Left lung (tissue), 10 donors: ENCODE data around the gene CDH13. TPM values are rescaled to one million over a fixed set of nuclear protein-coding genes. Genes with fewer than 3 reads are reported as not detected.

ENCODE experiments used
- ATAC-seq: fragments of 200-7000 bp; cut with Tn5 transposase; one replicate; pipeline ENCODE4 v1.9.1; 2020; ENCODE audit warnings: moderate library complexity
- DNase-seq, 4 donors: peaks; one replicate each; pipeline ENCODE4 v3.0.0-alpha.2; 2013 to 2020
- H3K27ac ChIP-seq, 2 donors: fragments of 200-600 bp; sonication (generic) in 1 of 2; one replicate each; pipeline versions ENCODE4 v1.5.0 to v1.8.0; 2020 to 2021
- H3K27me3 ChIP-seq, 2 donors: fragments of 200-600 bp; sonication (generic) in 1 of 2; one replicate each; pipeline versions ENCODE4 v1.5.0 to v1.8.0; 2020 to 2021
- H3K36me3 ChIP-seq, 2 donors: fragments of 200-600 bp; sonication (generic) in 1 of 2; one replicate each; pipeline versions ENCODE4 v1.5.0 to v1.8.0; 2020 to 2021
- H3K4me1 ChIP-seq, 2 donors: fragments of 200-600 bp; one replicate each; pipeline ENCODE4 v1.8.0; 2021
- H3K4me3 ChIP-seq, 2 donors: fragments of 200-600 bp; sonication (generic) in 1 of 2; one replicate each; pipeline versions ENCODE4 v1.5.0 to v1.8.0; 2020 to 2021; ENCODE audit warnings: mild to moderate bottlenecking in 1 of 2
- H3K9me3 ChIP-seq, 2 donors: fragments of 200-600 bp; sonication (generic) in 1 of 2; one replicate each; pipeline versions ENCODE4 v1.5.0 to v1.8.0; 2020 to 2021
- intact Hi-C, 2 donors: fragments of 100-400 bp; cut with DNase I; formaldehyde crosslinking; loops; one replicate each; pipeline versions ENCODE4 v1.11.2 to v1.14.2; 2022
- polyA plus RNA-seq, 6 donors: library from polyadenylated mRNA; unstranded; fragments of 120-200 nt; gene quantifications; one replicate each; pipeline ENCODE4 v1.2.1, GENCODE V29; 2013; ENCODE audit not compliant: insufficient read length in 6 of 6
- total RNA-seq, 2 donors: library from RNA; stranded (reverse); fragmentation: NEBNext Ultra II Directional; extraction: Animal tissue kit (Norgen Biotek cat#: 25700); gene quantifications; one replicate each; pipeline ENCODE4 v1.2.1, GENCODE V29; 2021
- TF ChIP-seq, protein P1 (sequence below), 2 donors: fragments of 200-600 bp; sonication (generic) in 1 of 2; IDR thresholded peaks; one replicate each; pipeline versions ENCODE4 v1.5.0 to v1.8.0; 2021; ENCODE audit warnings: antibody characterized with exemption in 2 of 2
- donor health status: DM: no; HTN: yes; CAD: no.
- donor health status: DM: no; HTN: no; CAD: no.

The CDH13 gene
- total and polyA plus RNA-seq, 8 donors = 2.7 to 20.3 (median 3.2) TPM

DNA sequence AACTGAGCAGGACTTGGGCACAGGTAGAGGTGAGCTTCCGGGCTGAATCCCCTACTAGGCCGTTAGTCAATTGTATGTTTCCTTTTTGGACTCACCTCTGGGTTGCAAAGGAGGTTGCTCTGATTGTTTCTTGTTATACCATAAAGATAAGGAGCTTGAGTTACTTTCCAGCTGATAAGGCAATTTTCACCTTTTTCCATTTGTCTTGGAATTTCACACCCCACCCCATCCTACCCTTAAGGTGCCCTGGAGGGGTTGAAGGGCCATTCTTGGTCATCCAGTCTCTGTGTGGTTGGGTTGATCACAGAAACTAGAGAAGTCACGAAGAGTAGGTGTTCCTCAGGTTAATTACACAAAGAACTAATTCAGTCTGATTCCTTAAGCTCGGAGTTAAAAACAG, 162.2 kb downstream of the CDH13 start:
- Histone ChIP-seq H3K4me1 (no peaks in the 10 kb centered on the region), H3K27ac (no peak overlapping the region), H3K36me3 (no peaks in the 10 kb centered on the region), H3K9me3 (no peaks in the 10 kb centered on the region), H3K4me3 (no peak overlapping the region), H3K27me3 (no peaks in the 10 kb centered on the region)
- DNase-seq (no peak), ATAC-seq (no peak)
- TF ChIP-seq, protein P1, sequence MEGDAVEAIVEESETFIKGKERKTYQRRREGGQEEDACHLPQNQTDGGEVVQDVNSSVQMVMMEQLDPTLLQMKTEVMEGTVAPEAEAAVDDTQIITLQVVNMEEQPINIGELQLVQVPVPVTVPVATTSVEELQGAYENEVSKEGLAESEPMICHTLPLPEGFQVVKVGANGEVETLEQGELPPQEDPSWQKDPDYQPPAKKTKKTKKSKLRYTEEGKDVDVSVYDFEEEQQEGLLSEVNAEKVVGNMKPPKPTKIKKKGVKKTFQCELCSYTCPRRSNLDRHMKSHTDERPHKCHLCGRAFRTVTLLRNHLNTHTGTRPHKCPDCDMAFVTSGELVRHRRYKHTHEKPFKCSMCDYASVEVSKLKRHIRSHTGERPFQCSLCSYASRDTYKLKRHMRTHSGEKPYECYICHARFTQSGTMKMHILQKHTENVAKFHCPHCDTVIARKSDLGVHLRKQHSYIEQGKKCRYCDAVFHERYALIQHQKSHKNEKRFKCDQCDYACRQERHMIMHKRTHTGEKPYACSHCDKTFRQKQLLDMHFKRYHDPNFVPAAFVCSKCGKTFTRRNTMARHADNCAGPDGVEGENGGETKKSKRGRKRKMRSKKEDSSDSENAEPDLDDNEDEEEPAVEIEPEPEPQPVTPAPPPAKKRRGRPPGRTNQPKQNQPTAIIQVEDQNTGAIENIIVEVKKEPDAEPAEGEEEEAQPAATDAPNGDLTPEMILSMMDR (IDR thresholded peaks at IDR 0.05) = no peak
- intact Hi-C loops = no loop called here

DNA sequence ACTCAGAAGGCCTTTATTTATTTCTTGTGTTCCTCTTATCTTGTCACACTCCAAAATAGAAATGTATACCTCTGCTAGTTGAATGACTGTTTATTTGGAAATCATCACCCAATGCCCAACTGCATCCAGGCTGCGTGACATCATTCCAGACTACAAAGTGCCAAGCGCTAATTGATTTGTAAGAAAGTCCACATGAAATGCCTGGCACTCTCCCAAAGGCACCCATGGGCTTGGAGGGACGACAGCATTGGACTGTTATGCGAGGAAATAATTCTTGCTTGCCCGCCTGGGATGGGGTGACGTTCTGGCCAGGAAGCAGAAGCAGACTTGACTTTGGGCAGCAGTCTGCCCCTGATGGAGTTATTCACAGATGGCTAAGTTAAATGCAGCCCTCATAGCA, 165.9 kb downstream of the CDH13 start:
- ATAC-seq (no peak), DNase-seq (no peak)
- intact Hi-C loops = no loop called here

DNA sequence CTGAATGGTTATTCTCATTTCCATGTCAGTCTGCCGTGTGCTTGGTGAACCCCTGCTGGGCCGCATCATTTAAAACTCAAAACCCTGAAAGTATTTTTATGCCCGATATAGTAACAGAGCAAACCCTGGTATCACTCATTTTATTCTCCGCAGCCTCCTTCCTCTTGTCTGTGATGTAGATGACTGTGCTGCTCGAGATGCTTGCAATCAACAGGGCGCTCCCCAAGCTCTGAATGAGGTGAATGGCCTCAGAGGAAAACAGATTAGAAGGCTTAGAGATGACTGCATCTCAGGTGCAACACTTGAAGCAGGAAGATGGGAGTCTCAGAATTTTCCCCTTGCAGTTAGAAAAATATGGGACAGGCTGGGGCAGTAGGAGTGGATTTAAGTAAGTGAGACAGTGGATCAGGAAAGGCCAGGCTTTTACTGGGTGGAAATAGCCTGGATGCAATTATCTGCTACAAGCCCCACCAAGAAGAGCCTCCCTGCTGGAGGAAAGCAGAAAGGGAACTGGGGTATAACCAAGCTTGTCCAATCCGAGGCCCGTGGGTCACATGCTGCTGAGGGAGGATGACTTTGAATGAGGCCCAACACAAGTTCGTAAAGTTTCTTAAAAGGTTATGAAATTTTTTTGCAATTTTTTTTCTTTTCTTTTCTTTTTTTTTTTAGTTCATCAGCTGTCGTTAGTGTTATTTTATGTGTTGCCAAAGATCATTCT, 166.9 kb downstream of the CDH13 start:
- Histone ChIP-seq H3K4me1 (no peaks in the 10 kb centered on the region), H3K27me3 (peaks cover 0 to 6% of the 10 kb centered on the region in 2 donors), H3K9me3 (no peaks in the 10 kb centered on the region), H3K4me3 (no peak overlapping the region), H3K27ac (no peak overlapping the region), H3K36me3 (no peaks in the 10 kb centered on the region)
- no peak for DNase-seq
- TF ChIP-seq, protein P1 (IDR thresholded peaks at IDR 0.05) = no peak
- ATAC-seq = no peak
- intact Hi-C loops = no loop called here

More for the DNA sequence above, 165.9 kb downstream of the CDH13 start:
- Histone ChIP-seq H3K4me3 (no peak overlapping the region), H3K4me1 (no peaks in the 10 kb centered on the region), H3K36me3 (no peaks in the 10 kb centered on the region), H3K27ac (no peak overlapping the region), H3K27me3 (no peaks in the 10 kb centered on the region), H3K9me3 (no peaks in the 10 kb centered on the region)
- TF ChIP-seq, protein P1 (IDR thresholded peaks at IDR 0.05) = no peak

DNA sequence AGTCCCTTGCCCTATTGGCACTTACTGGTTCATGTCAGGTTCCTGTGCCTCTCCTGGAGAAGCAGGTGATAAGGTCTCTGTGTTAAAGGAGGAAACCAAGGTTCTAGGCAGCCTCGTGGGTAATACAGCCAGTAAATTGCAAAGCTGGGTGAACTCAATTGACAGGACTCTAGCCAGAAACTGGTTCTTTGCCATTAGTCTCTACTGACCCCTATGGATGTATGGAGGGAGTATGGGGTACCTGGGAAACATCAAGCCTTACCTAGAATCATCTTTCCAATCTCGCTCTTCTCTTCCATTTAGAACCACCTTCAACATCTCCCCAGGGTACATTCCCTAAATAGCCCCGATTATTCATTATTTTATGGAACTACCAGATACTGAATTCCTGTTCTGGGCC, 169.3 kb downstream of the CDH13 start:
- Histone ChIP-seq H3K9me3 (no peaks in the 10 kb centered on the region), H3K27ac (no peak overlapping the region), H3K36me3 (no peaks in the 10 kb centered on the region), H3K27me3 (peaks cover 0 to 6% of the 10 kb centered on the region in 2 donors), H3K4me1 (no peaks in the 10 kb centered on the region), H3K4me3 (no peak overlapping the region)
- TF ChIP-seq, protein P1 (IDR thresholded peaks at IDR 0.05) = no peak
- intact Hi-C loops = no loop called here
- DNase-seq (no peak), ATAC-seq (no peak)

DNA sequence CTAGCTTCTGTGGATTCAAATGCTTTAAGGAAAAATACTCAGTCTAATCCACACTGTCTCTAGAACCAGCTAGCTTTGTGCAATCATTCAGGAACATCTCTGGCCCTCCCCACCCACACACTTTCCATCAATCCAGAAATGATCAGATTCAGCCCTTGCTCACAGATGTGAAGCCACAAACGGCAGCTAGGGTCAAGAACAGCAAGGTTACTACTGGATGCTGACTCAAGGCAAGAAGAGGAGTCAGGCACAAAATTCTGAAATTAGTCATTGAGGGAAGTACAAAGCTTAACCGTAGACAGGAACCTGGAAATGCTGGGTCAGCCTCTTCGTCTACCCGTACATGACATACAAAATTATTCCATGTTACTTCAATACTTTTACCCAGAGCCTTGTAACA, 174.6 kb downstream of the CDH13 start:
- peaks cover 0 to 6% of the 10 kb centered on the region in 2 donors for H3K27me3 ChIP-seq
- DNase-seq (no peak), ATAC-seq (no peak)
- intact Hi-C loops = no loop called here
- H3K36me3 ChIP-seq = no peaks in the 10 kb centered on the region
- no peaks in the 10 kb centered on the region for H3K4me1 ChIP-seq
- TF ChIP-seq, protein P1 (IDR thresholded peaks at IDR 0.05) = no peak
- H3K4me3 ChIP-seq = no peak overlapping the region
- H3K27ac ChIP-seq = no peak overlapping the region
- H3K9me3 ChIP-seq = no peaks in the 10 kb centered on the region
